ENCODE measurements around the gene TMEM236.

TMEM236 gene

GRCh38 chr10:17731331-17732020, 20.5 kb upstream of the TMEM236 start:
- DNase-seq, result no peak
- Histone ChIP-seq H3K4me1 (ENCODE audit: control extremely low read depth in 1 of 4, control insufficient read depth in 4 of 4, insufficient read depth in 4 of 4, low read length in 3 of 4) (peaks cover 0 to 12% (median 7%) of the 10 kb centered on the region in 4 experiments), H3K9me3 (ENCODE audit: control extremely low read depth in 1 of 5, control insufficient read depth in 4 of 5, insufficient read depth in 2 of 5, low read depth in 1 of 5, low read length in 4 of 5) (no peaks in the 10 kb centered on the region), H3K36me3 (ENCODE audit: control insufficient read depth in 4 of 4, insufficient read depth in 4 of 4, low read length in 3 of 4) (peaks cover 0 to 2% (median 0%) of the 10 kb centered on the region in 4 experiments), H3K27me3 (replicated peaks in 2 of 5; ENCODE audit: control insufficient read depth in 4 of 5, insufficient read depth in 5 of 5, low read length in 4 of 5) (no peaks in the 10 kb centered on the region), H3K4me3 (ENCODE audit: control insufficient read depth in 1 of 7, extremely low read depth in 1 of 7, insufficient read depth in 4 of 7, low read depth in 2 of 7, low read length in 6 of 7) (no peak overlapping the region), H3K27ac (ENCODE audit: insufficient read depth in 1 of 2, low read depth in 1 of 2, low read length in 2 of 2, poor library complexity in 1 of 2, severe bottlenecking in 2 of 2) (no peak overlapping the region)
- CTCF ChIA-PET, result no interaction called here
- POLR2A ChIA-PET, result no interaction called here
- 100% methylated on average over 1 of the region's 4 CpGs for WGBS (ENCODE audit: insufficient coverage)

GRCh38 chr10:17733620-17734019, 18.4 kb upstream of the TMEM236 start:
- ChIA-PET CTCF (interaction anchor here (3.1 kb wide), 1 partner anchor 11 kb away, joined by 8 read pairs; no protein-coding TSS in a partner anchor), POLR2A (no interaction called here)
- 98% methylated on average over 6 of the region's 6 CpGs for WGBS (ENCODE audit: insufficient coverage)
- H3K27me3 ChIP-seq (replicated peaks in 2 of 5; ENCODE audit: control insufficient read depth in 4 of 5, insufficient read depth in 5 of 5, low read length in 4 of 5), result no peaks in the 10 kb centered on the region
- no peak for DNase-seq
- H3K36me3 ChIP-seq (ENCODE audit: control insufficient read depth in 4 of 4, insufficient read depth in 4 of 4, low read length in 3 of 4), result no peaks in the 10 kb centered on the region
- H3K4me3 ChIP-seq (ENCODE audit: control insufficient read depth in 1 of 7, extremely low read depth in 1 of 7, insufficient read depth in 4 of 7, low read depth in 2 of 7, low read length in 6 of 7), result no peak overlapping the region
- peaks cover 0 to 15% (median 7%) of the 10 kb centered on the region in 4 experiments for H3K4me1 ChIP-seq (ENCODE audit: control extremely low read depth in 1 of 4, control insufficient read depth in 4 of 4, insufficient read depth in 4 of 4, low read length in 3 of 4)
- H3K9me3 ChIP-seq (ENCODE audit: control extremely low read depth in 1 of 5, control insufficient read depth in 4 of 5, insufficient read depth in 2 of 5, low read depth in 1 of 5, low read length in 4 of 5), result no peaks in the 10 kb centered on the region
- no peak overlapping the region for H3K27ac ChIP-seq (ENCODE audit: insufficient read depth in 1 of 2, low read depth in 1 of 2, low read length in 2 of 2, poor library complexity in 1 of 2, severe bottlenecking in 2 of 2)

GRCh38 chr10:17734432-17735080, 17.4 kb upstream of the TMEM236 start:
- Histone ChIP-seq H3K4me1 (ENCODE audit: control extremely low read depth in 1 of 4, control insufficient read depth in 4 of 4, insufficient read depth in 4 of 4, low read length in 3 of 4) (peaks cover 0 to 15% (median 7%) of the 10 kb centered on the region in 4 experiments), H3K27ac (ENCODE audit: insufficient read depth in 1 of 2, low read depth in 1 of 2, low read length in 2 of 2, poor library complexity in 1 of 2, severe bottlenecking in 2 of 2) (no peak overlapping the region), H3K27me3 (replicated peaks in 2 of 5; ENCODE audit: control insufficient read depth in 4 of 5, insufficient read depth in 5 of 5, low read length in 4 of 5) (no peaks in the 10 kb centered on the region), H3K36me3 (ENCODE audit: control insufficient read depth in 4 of 4, insufficient read depth in 4 of 4, low read length in 3 of 4) (no peaks in the 10 kb centered on the region), H3K9me3 (ENCODE audit: control extremely low read depth in 1 of 5, control insufficient read depth in 4 of 5, insufficient read depth in 2 of 5, low read depth in 1 of 5, low read length in 4 of 5) (no peaks in the 10 kb centered on the region), H3K4me3 (ENCODE audit: control insufficient read depth in 1 of 7, extremely low read depth in 1 of 7, insufficient read depth in 4 of 7, low read depth in 2 of 7, low read length in 6 of 7) (no peak overlapping the region)
- CTCF ChIA-PET, result interaction anchor here (0.9 to 3.1 kb wide), 3 partner anchors 7 to 41 kb away, joined by 3 to 8 read pairs (median 3); no protein-coding TSS in a partner anchor
- peak in 2 of 3 donors; percentile 40 to 63 for DNase-seq
- POLR2A ChIA-PET, result no interaction called here
- WGBS (ENCODE audit: insufficient coverage), result 91% methylated on average over 7 of the region's 9 CpGs

GRCh38 chr10:17735166-17735941, 16.6 kb upstream of the TMEM236 start:
- ChIA-PET CTCF (interaction anchor here (0.9 to 3.1 kb wide), 6 partner anchors 8 to 108 kb away, joined by 3 to 9 read pairs (median 4); no protein-coding TSS in a partner anchor), POLR2A (no interaction called here)
- no peaks in the 10 kb centered on the region for H3K9me3 ChIP-seq (ENCODE audit: control extremely low read depth in 1 of 5, control insufficient read depth in 4 of 5, insufficient read depth in 2 of 5, low read depth in 1 of 5, low read length in 4 of 5)
- 54% methylated on average over 8 of the region's 15 CpGs for WGBS (ENCODE audit: insufficient coverage)
- H3K27ac ChIP-seq (ENCODE audit: insufficient read depth in 1 of 2, low read depth in 1 of 2, low read length in 2 of 2, poor library complexity in 1 of 2, severe bottlenecking in 2 of 2), result no peak overlapping the region
- no peaks in the 10 kb centered on the region for H3K27me3 ChIP-seq (replicated peaks in 2 of 5; ENCODE audit: control insufficient read depth in 4 of 5, insufficient read depth in 5 of 5, low read length in 4 of 5)
- H3K36me3 ChIP-seq (ENCODE audit: control insufficient read depth in 4 of 4, insufficient read depth in 4 of 4, low read length in 3 of 4), result no peaks in the 10 kb centered on the region
- peaks cover 0 to 15% (median 7%) of the 10 kb centered on the region in 4 experiments for H3K4me1 ChIP-seq (ENCODE audit: control extremely low read depth in 1 of 4, control insufficient read depth in 4 of 4, insufficient read depth in 4 of 4, low read length in 3 of 4)
- no peak overlapping the region for H3K4me3 ChIP-seq (ENCODE audit: control insufficient read depth in 1 of 7, extremely low read depth in 1 of 7, insufficient read depth in 4 of 7, low read depth in 2 of 7, low read length in 6 of 7)
- DNase-seq, result peak; percentile 29 to 67 (median 57)

- no peak overlapping the region for H3K27ac ChIP-seq (ENCODE audit: insufficient read depth in 1 of 2, low read depth in 1 of 2, low read length in 2 of 2, poor library complexity in 1 of 2, severe bottlenecking in 2 of 2)
- CTCF ChIA-PET, result interaction anchor here (0.8 to 3.1 kb wide), 12 partner anchors 8 to 137 kb away, joined by 3 to 9 read pairs (median 4); partner anchors contain the start of gene HACD1
- 100% methylated on average over 2 of the region's 2 CpGs for WGBS (ENCODE audit: insufficient coverage)
Observed at GRCh38 chr10:17736223-17736622, 15.8 kb upstream of the TMEM236 start.

GRCh38 chr10:17737027-17737965, 14.7 kb upstream of the TMEM236 start:
- Histone ChIP-seq H3K27ac (ENCODE audit: insufficient read depth in 1 of 2, low read depth in 1 of 2, low read length in 2 of 2, poor library complexity in 1 of 2, severe bottlenecking in 2 of 2) (no peak overlapping the region), H3K27me3 (replicated peaks in 2 of 5; ENCODE audit: control insufficient read depth in 4 of 5, insufficient read depth in 5 of 5, low read length in 4 of 5) (no peaks in the 10 kb centered on the region), H3K9me3 (ENCODE audit: control extremely low read depth in 1 of 5, control insufficient read depth in 4 of 5, insufficient read depth in 2 of 5, low read depth in 1 of 5, low read length in 4 of 5) (no peaks in the 10 kb centered on the region), H3K4me3 (ENCODE audit: control insufficient read depth in 1 of 7, extremely low read depth in 1 of 7, insufficient read depth in 4 of 7, low read depth in 2 of 7, low read length in 6 of 7) (no peak overlapping the region), H3K4me1 (ENCODE audit: control extremely low read depth in 1 of 4, control insufficient read depth in 4 of 4, insufficient read depth in 4 of 4, low read length in 3 of 4) (peaks cover 0 to 15% (median 7%) of the 10 kb centered on the region in 4 experiments), H3K36me3 (ENCODE audit: control insufficient read depth in 4 of 4, insufficient read depth in 4 of 4, low read length in 3 of 4) (no peaks in the 10 kb centered on the region)
- ChIA-PET POLR2A (no interaction called here), CTCF (interaction anchor here (0.6 to 2.2 kb wide), 18 partner anchors 9 to 136 kb away, joined by 3 to 9 read pairs (median 3); partner anchors contain the start of gene HACD1)
- DNase-seq, result peak; percentile 54 to 74 (median 64)
- 75% methylated on average over 6 of the region's 12 CpGs for WGBS (ENCODE audit: insufficient coverage)

More at GRCh38 chr10:17736223-17736622, 15.8 kb upstream of the TMEM236 start:
- no peak for DNase-seq
- Histone ChIP-seq H3K4me3 (ENCODE audit: control insufficient read depth in 1 of 7, extremely low read depth in 1 of 7, insufficient read depth in 4 of 7, low read depth in 2 of 7, low read length in 6 of 7) (no peak overlapping the region), H3K9me3 (ENCODE audit: control extremely low read depth in 1 of 5, control insufficient read depth in 4 of 5, insufficient read depth in 2 of 5, low read depth in 1 of 5, low read length in 4 of 5) (no peaks in the 10 kb centered on the region), H3K4me1 (ENCODE audit: control extremely low read depth in 1 of 4, control insufficient read depth in 4 of 4, insufficient read depth in 4 of 4, low read length in 3 of 4) (peaks cover 0 to 15% (median 7%) of the 10 kb centered on the region in 4 experiments), H3K36me3 (ENCODE audit: control insufficient read depth in 4 of 4, insufficient read depth in 4 of 4, low read length in 3 of 4) (no peaks in the 10 kb centered on the region), H3K27me3 (replicated peaks in 2 of 5; ENCODE audit: control insufficient read depth in 4 of 5, insufficient read depth in 5 of 5, low read length in 4 of 5) (no peaks in the 10 kb centered on the region)
- POLR2A ChIA-PET, result no interaction called here
